Measurements from ENCODE around the gene GPC3.

GPC3 gene

GRCh38 chrX:133538148-133538547 is 447.2 kb downstream of the GPC3 start (continued):
- TF ChIP-seq PRDM6 (tag by site-specific recombination; IDR thresholded peaks at IDR 0.05) (no peak), INSM2 (tag by site-specific recombination; IDR thresholded peaks at IDR 0.05) (no peak), ZNF184 (tag by site-specific recombination; IDR thresholded peaks at IDR 0.05) (no peak)

- no peak for TF ChIP-seq MYNN (tag by site-specific recombination; IDR thresholded peaks at IDR 0.05; ENCODE audit: borderline replicate concordance)
- TF ChIP-seq ZNF248 (tag by site-specific recombination; IDR thresholded peaks at IDR 0.05), result no peak
- TF ChIP-seq ZNF501 (tag by site-specific recombination; IDR thresholded peaks at IDR 0.05), result no peak
- TF ChIP-seq ZNF423 (tag by site-specific recombination; IDR thresholded peaks at IDR 0.05), result no peak
- Histone ChIP-seq H3K9me3 (ENCODE audit: control insufficient read depth, insufficient read depth, low read depth, low read length) (no peaks in the 10 kb centered on the region), H3K4me1 (ENCODE audit: control insufficient read depth, insufficient read depth, low read length) (no peaks in the 10 kb centered on the region), H3K27ac (ENCODE audit: extremely low read depth, low read depth, low read length) (no peak overlapping the region), H3K36me3 (ENCODE audit: control insufficient read depth in 2 of 2, insufficient read depth in 1 of 2, low read length in 2 of 2) (no peaks in the 10 kb centered on the region), H3K4me3 (ENCODE audit: low read depth, low read length) (no peak overlapping the region)
- ChIA-PET CTCF (no interaction called here), POLR2A (no interaction called here)
Observed at GRCh38 chrX:133537142-133537541, 448.3 kb downstream of the GPC3 start.

GRCh38 chrX:133535066-133535465 is 450.3 kb downstream of the GPC3 start:
- TF ChIP-seq ZNF626 (tag by site-specific recombination; IDR thresholded peaks at IDR 0.05), result no peak
- Histone ChIP-seq H3K4me3 (ENCODE audit: low read depth, low read length) (no peak overlapping the region), H3K27ac (ENCODE audit: extremely low read depth, low read depth, low read length) (no peak overlapping the region), H3K36me3 (ENCODE audit: control insufficient read depth in 2 of 2, insufficient read depth in 1 of 2, low read length in 2 of 2) (no peaks in the 10 kb centered on the region), H3K9me3 (ENCODE audit: control insufficient read depth, insufficient read depth, low read depth, low read length) (no peaks in the 10 kb centered on the region), H3K4me1 (ENCODE audit: control insufficient read depth, insufficient read depth, low read length) (no peaks in the 10 kb centered on the region)
- CTCF ChIA-PET, result no interaction called here
- POLR2A ChIA-PET, result no interaction called here

- Histone ChIP-seq H3K4me3 (ENCODE audit: low read depth, low read length) (no peak overlapping the region), H3K4me1 (ENCODE audit: control insufficient read depth, insufficient read depth, low read length) (no peaks in the 10 kb centered on the region), H3K27ac (ENCODE audit: extremely low read depth, low read depth, low read length) (no peak overlapping the region), H3K9me3 (ENCODE audit: control insufficient read depth, insufficient read depth, low read depth, low read length) (no peaks in the 10 kb centered on the region), H3K36me3 (ENCODE audit: control insufficient read depth in 2 of 2, insufficient read depth in 1 of 2, low read length in 2 of 2) (no peaks in the 10 kb centered on the region)
- TF ChIP-seq ZNF777 (tag by site-specific recombination; IDR thresholded peaks at IDR 0.05; ENCODE audit: borderline replicate concordance), result no peak
- TF ChIP-seq ZNF555 (tag by site-specific recombination; conservative IDR thresholded peaks at IDR 0.05), result no peak
- no peak for TF ChIP-seq ZSCAN16 (tag by site-specific recombination; IDR thresholded peaks at IDR 0.05)
- TF ChIP-seq ZNF354C (tag by site-specific recombination; IDR thresholded peaks at IDR 0.05; ENCODE audit: borderline replicate concordance, low read depth), result no peak
- no peak for TF ChIP-seq ZNF157 (tag by site-specific recombination; IDR thresholded peaks at IDR 0.05)
- TF ChIP-seq INSM2 (tag by site-specific recombination; IDR thresholded peaks at IDR 0.05), result no peak
- ChIA-PET POLR2A (no interaction called here), CTCF (no interaction called here)
Observed at GRCh38 chrX:133534172-133534571, 451.2 kb downstream of the GPC3 start.

All from HEK293 (cell line).